Activated CD4-positive, alpha-beta T cell treated with anti-CD3 and anti-CD28 coated beads, Interleukin-2, amount 10 ng/mL, durations not matched to agents 7 days and 5 days (primary cell): Measurements from ENCODE around the gene PDPN. TPM values are rescaled to one million over a fixed set of nuclear protein-coding genes. Genes with fewer than 3 reads are reported as not detected.

Source experiments
- CTCF ChIA-PET: fragments of 350-600 bp; sonication (Branson Sonifier 250); formaldehyde crosslinking; loops from one replicate; lab custom pipeline; 2021; ENCODE audit warnings: antibody characterized with exemption; lab: Charles Lee
- POLR2A ChIA-PET: fragments of 350-600 bp; sonication (Branson Sonifier 250); formaldehyde crosslinking; loops from one replicate; lab custom pipeline; 2021; ENCODE audit warnings: antibody characterized with exemption; lab: Charles Lee
- DNase-seq: peaks from one replicate; pipeline ENCODE4 v3.0.0-alpha.2; 2020
- H3K27ac Mint-ChIP-seq: one replicate; pipeline ENCODE4 v1.8.0; 2021; ENCODE audit warnings: mild to moderate bottlenecking, moderate library complexity, mixed read lengths
- H3K27me3 Mint-ChIP-seq: one replicate; pipeline ENCODE4 v1.8.0; 2021; ENCODE audit warnings: mixed read lengths
- H3K36me3 Mint-ChIP-seq: one replicate; pipeline ENCODE4 v1.8.0; 2021; ENCODE audit warnings: low read depth, mixed read lengths
- H3K4me1 Mint-ChIP-seq: one replicate; pipeline ENCODE4 v1.8.0; 2021; ENCODE audit warnings: mixed read lengths
- H3K4me3 Mint-ChIP-seq: one replicate; pipeline ENCODE4 v1.8.0; 2021; ENCODE audit warnings: mild to moderate bottlenecking, moderate library complexity, mixed read lengths
- H3K9me3 Mint-ChIP-seq: one replicate; pipeline ENCODE4 v1.8.0; 2021; ENCODE audit warnings: mixed read lengths
- total RNA-seq, 2 experiments: library from RNA; stranded (reverse); gene quantifications; one replicate each; pipeline ENCODE4 v1.2.3, GENCODE V29; 2021

PDPN gene, protein sequence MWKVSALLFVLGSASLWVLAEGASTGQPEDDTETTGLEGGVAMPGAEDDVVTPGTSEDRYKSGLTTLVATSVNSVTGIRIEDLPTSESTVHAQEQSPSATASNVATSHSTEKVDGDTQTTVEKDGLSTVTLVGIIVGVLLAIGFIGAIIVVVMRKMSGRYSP
- not detected for total RNA-seq

DNA sequence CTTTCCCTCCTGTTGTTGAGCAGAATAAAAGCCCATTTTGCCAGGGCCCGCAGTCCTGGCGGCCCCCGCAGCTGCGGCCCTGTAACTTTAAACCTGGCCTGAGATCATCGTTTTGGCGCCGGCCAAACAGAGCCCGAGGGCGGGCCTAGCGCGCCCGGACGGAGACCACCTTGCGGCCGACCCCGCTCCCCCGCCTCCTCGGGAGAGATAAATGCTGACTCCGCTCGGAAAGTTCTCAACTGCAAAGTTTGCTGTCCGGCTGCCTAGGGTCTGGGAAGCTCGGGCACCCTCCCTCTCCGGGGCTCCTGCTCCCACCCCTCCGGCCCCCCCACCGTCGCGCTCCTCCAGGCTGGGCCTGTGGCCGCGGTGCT is at the start of gene PDPN:
TSS of gene PDPN (plus strand) at position 238 of the 371 bp plus-strand sequence. CDS start 202 bp downstream, outside the sequence.
- ChIA-PET CTCF (no interaction called here), POLR2A (no interaction called here)
- no peaks in the 10 kb centered on the region for H3K4me1 Mint-ChIP-seq
- H3K27ac Mint-ChIP-seq = no peak within 1 kb of the TSS
- H3K27me3 Mint-ChIP-seq = peaks cover 60% of the 10 kb centered on the region
- DNase-seq = no peak
- H3K36me3 Mint-ChIP-seq = no peaks in the 10 kb centered on the region
- no peaks in the 10 kb centered on the region for H3K9me3 Mint-ChIP-seq
- H3K4me3 Mint-ChIP-seq = no peak within 1 kb of the TSS

DNA sequence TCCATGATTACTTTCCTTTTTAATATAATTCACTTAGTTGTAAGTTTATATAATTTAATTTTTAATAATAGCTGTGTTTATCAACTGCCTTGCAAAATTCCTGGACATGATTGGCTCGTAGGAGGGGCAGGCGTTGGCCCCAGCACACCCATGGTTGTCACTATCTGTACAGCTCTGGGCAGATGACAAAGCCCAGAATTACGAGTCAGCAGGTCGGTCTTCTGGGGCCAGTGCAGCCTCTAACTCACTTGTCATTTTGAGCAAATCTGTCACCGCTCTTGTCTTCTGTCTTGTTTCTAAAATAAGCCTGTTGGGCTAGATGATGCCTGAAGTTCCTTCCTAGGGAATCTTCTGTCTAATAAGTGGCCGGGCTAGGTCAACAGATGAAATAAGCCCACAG is 48.4 kb upstream of the PDPN start:
- DNase-seq = no peak
- no peak overlapping the region for H3K27ac Mint-ChIP-seq
- no peaks in the 10 kb centered on the region for H3K36me3 Mint-ChIP-seq
- peaks cover 2% of the 10 kb centered on the region for H3K4me1 Mint-ChIP-seq
- ChIA-PET CTCF (no interaction called here), POLR2A (no interaction called here)
- no peaks in the 10 kb centered on the region for H3K9me3 Mint-ChIP-seq
- H3K27me3 Mint-ChIP-seq = no peaks in the 10 kb centered on the region
- H3K4me3 Mint-ChIP-seq = no peak overlapping the region

DNA sequence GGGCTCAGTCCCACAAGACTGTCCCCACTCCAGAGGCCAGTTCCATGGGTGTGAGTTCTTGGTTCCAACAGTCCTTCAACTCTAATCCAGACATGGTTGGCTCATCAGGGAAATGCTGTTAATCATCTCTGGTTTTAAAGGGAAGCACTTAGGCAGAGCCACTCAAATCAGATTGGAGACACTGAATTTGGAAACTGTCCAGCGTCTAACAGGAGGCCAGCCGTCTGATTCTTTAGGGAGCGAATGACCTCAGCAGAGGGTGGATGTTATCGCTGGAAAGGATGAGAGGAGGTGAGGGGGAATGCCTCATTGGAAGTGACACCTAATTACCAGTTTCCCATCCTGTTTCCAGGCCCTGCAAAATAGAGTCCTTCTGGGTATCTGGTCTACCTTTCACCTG is 47.1 kb upstream of the PDPN start:
- CTCF ChIA-PET = no interaction called here
- POLR2A ChIA-PET = no interaction called here
- H3K36me3 Mint-ChIP-seq = no peaks in the 10 kb centered on the region
- H3K27ac Mint-ChIP-seq = no peak overlapping the region
- DNase-seq = no peak
- no peaks in the 10 kb centered on the region for H3K4me1 Mint-ChIP-seq
- no peaks in the 10 kb centered on the region for H3K9me3 Mint-ChIP-seq
- no peaks in the 10 kb centered on the region for H3K27me3 Mint-ChIP-seq
- no peak overlapping the region for H3K4me3 Mint-ChIP-seq

DNA sequence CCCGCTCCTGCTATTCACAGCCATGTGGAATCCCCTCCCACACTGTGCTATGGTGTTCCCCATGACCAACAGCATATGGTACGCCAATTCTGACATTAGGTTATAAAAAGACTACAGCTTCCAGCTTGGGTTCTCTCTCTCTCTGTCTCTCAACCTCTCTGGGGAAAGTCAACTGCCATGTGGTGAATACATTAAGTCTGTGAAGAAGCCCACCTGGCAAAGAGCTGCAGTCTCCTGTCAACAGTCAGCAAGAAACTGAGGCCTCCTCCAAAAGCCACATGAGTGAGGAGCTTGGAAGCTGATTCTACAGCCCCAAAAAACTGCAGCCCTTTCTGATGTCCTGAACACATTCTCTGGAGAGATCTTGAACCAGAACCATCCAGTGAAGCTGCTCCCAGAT is 44.8 kb upstream of the PDPN start:
- H3K9me3 Mint-ChIP-seq = no peaks in the 10 kb centered on the region
- H3K4me1 Mint-ChIP-seq = no peaks in the 10 kb centered on the region
- ChIA-PET CTCF (no interaction called here), POLR2A (no interaction called here)
- no peak for DNase-seq
- no peak overlapping the region for H3K4me3 Mint-ChIP-seq
- no peaks in the 10 kb centered on the region for H3K27me3 Mint-ChIP-seq
- no peak overlapping the region for H3K27ac Mint-ChIP-seq
- H3K36me3 Mint-ChIP-seq = no peaks in the 10 kb centered on the region

DNA sequence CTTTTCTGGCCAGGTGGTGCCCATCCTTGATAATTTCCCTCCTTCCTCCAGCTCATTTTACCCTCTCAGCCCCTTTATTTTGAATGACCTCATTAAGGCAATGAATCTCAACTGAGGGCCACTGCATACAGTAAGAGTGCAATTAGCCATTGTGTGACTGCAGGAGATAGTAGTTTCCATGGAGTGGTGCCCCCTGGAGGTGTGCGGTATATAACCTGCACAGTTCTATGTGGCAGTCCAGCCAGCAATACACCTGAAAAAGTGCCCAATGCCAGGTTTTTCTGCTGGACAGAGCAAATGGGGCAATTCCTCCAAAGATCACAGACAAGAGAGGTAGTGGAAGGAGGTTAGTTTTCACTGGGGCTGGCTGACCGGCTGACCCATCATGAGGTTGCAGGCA is 43.9 kb upstream of the PDPN start:
- no peaks in the 10 kb centered on the region for H3K36me3 Mint-ChIP-seq
- no peaks in the 10 kb centered on the region for H3K9me3 Mint-ChIP-seq
- no peaks in the 10 kb centered on the region for H3K27me3 Mint-ChIP-seq
- H3K27ac Mint-ChIP-seq = no peak overlapping the region
- no peaks in the 10 kb centered on the region for H3K4me1 Mint-ChIP-seq
- no peak for DNase-seq
- H3K4me3 Mint-ChIP-seq = no peak overlapping the region
- ChIA-PET POLR2A (no interaction called here), CTCF (no interaction called here)

DNA sequence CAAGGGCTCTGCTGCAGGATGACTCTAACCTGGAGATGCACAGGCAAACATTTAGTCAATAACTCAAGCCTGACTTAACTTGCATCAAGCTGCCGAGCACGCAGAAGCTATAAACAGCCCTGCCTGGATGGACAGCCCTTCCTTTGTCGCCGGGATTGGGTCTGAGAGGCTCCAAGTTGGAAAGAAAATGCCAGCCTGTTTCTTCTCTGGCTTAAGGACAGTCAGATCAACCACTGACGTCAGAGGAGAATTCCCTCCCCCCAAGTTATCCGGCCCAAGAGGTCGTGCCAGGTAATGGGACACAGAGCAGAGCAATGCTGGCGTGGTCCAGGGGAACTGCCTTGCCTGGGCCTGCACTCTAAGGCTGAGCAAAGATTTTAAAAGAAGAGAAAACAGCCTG is 42.8 kb upstream of the PDPN start:
- DNase-seq = no peak
- H3K4me3 Mint-ChIP-seq = no peak overlapping the region
- H3K4me1 Mint-ChIP-seq = no peaks in the 10 kb centered on the region
- H3K36me3 Mint-ChIP-seq = no peaks in the 10 kb centered on the region
- no peaks in the 10 kb centered on the region for H3K27me3 Mint-ChIP-seq
- no peak overlapping the region for H3K27ac Mint-ChIP-seq
- POLR2A ChIA-PET = no interaction called here
- H3K9me3 Mint-ChIP-seq = no peaks in the 10 kb centered on the region
- CTCF ChIA-PET = no interaction called here

DNA sequence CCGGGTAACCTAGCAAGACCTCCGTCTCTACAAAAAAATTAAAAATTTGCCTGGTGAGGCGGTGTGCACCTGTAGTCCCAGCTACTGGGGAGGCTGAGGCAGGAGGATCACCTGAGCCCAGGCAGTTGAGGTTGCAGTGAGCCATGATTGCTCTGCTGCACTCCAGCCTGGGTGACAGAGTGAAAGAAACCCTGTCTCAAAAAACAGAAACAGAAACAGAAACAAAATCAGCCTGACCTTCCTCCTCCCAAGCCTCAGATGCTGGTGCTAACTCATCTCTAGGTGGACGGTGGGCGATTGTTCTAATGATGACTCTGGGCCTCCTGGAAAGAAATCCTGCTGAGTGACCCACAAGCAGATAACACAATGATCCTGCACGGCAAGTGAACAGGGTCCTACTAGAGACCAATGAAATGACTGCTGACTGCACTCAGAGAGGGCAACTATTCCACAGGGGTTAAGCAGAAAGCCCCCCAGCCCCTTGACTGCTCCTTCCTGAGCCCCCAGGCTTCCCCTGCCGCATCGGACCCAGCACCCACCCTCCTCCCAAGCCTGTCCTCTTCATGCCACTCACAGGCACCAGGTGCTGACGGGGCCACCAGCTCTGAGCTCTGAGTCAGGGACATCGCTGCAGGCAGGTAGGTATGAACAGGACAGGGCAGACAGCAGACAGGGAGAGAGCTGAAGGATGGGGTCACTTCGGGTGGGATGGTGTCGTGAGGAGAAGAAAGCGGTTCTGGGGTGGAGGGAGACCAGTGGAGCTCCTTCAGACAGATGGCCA is 42.0 kb upstream of the PDPN start:
- no peak overlapping the region for H3K27ac Mint-ChIP-seq
- no peaks in the 10 kb centered on the region for H3K9me3 Mint-ChIP-seq

DNA sequence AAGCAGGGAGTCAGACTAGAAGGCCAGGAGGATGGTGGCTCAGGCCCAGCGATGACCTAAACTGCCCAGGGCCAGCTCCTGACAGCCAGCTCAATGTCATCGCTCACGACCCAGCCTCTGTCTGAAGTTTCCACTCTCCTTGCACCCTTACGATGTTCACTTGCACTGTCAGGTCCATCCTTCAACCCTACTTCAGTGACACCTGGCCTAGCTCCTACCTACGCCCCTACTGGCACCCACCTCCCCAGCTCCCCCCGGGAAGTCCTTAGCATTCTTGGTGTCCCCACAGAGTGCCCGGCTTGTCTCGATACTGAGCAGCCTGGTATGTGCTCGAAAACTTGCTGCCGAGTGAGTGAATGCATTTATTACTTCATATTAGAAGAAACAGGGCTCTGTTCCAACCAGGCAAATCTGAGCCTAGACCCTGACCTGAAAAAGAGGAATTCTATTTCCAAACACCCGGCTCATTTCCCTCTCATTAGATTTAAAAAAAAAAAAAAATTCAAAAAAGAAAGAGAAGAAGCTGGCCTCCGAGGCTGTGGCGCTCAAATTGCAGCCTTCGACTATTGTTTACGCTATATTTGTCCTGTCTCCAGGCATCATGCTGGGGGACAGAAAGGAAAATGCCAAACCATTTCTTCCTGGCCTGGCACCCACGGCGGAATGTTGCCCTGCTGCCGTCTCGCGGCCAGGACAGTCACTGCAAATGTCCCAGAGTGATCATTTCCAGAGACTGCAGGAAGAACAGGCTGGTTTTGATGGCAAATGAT is 40.0 kb upstream of the PDPN start:
- no peak overlapping the region for H3K4me3 Mint-ChIP-seq
- H3K9me3 Mint-ChIP-seq = no peaks in the 10 kb centered on the region
- no peak overlapping the region for H3K27ac Mint-ChIP-seq
- no peaks in the 10 kb centered on the region for H3K27me3 Mint-ChIP-seq
- ChIA-PET CTCF (no interaction called here), POLR2A (no interaction called here)
- no peak for DNase-seq
- H3K4me1 Mint-ChIP-seq = no peaks in the 10 kb centered on the region
- no peaks in the 10 kb centered on the region for H3K36me3 Mint-ChIP-seq

More for the DNA sequence above, 42.0 kb upstream of the PDPN start:
- DNase-seq = no peak
- Mint-ChIP-seq H3K4me3 (no peak overlapping the region), H3K4me1 (no peaks in the 10 kb centered on the region), H3K36me3 (no peaks in the 10 kb centered on the region), H3K27me3 (no peaks in the 10 kb centered on the region)
- POLR2A ChIA-PET = no interaction called here
- CTCF ChIA-PET = no interaction called here

DNA sequence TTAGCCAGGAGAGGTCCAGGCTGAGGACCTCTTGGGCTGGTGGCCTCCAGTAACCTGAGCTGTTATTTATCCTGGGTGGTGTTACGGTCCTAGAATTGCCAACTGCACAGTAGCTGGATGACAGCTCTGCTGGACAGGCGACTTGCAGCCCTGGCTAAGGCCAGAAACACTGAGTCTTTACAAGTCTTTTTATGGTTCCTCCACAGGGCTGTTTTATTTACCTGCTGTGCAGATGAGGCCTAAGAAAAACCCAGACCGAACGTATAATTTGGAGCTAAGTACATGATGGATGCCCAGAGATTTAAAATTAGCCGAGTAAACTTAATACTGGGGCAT is 39.4 kb upstream of the PDPN start:
- no peak for DNase-seq
- CTCF ChIA-PET = no interaction called here
- no peak overlapping the region for H3K27ac Mint-ChIP-seq
- H3K4me1 Mint-ChIP-seq = no peaks in the 10 kb centered on the region
- H3K4me3 Mint-ChIP-seq = no peak overlapping the region
- no peaks in the 10 kb centered on the region for H3K36me3 Mint-ChIP-seq
- POLR2A ChIA-PET = no interaction called here
- H3K27me3 Mint-ChIP-seq = peaks cover 3% of the 10 kb centered on the region
- no peaks in the 10 kb centered on the region for H3K9me3 Mint-ChIP-seq

DNA sequence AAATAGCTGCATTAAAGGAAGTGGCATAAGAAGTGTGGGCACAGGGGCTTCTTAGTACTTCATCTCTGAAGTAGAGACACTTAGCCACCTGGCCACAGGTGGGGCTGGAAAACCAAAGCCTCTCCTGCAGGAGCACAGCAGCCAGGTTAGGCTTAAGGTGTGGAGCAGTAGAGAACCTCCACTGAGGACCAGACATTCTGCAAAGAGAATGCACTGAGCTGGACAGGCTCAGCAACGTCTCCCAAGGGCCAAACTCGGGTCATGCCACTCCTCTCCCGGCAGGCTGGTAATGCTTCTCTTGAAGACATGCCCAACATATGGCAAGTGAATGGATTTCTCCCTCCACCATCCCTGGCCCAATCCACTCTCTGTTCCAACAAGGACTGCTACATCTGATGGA is 36.8 kb upstream of the PDPN start:
- Mint-ChIP-seq H3K9me3 (no peaks in the 10 kb centered on the region), H3K27me3 (peaks cover 3% of the 10 kb centered on the region), H3K4me1 (no peaks in the 10 kb centered on the region), H3K36me3 (no peaks in the 10 kb centered on the region), H3K27ac (no peak overlapping the region), H3K4me3 (no peak overlapping the region)
- no peak for DNase-seq
- ChIA-PET POLR2A (no interaction called here), CTCF (interaction anchor here (0.6 kb wide), 1 partner anchor 100 kb away, joined by 5 read pairs; no protein-coding TSS in a partner anchor)

DNA sequence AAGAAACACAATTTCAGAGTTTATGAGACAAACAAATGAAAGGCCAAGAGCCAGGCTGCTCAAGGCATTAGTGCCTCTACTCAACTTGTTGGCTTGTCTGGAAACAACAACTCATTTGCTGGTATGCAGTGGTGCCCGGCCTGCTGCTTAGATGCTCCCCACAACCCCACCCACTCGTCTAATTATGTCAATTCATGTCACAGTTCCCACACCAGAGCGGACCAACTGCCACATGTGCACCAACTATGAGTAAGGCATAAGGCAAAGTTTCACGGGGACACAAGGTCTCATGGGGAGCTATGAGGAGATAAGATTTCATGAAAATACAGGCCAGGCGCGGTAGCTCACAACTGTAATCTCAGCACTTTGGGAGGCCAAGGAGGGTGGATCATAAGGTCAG is 35.4 kb upstream of the PDPN start:
- CTCF ChIA-PET = no interaction called here
- Mint-ChIP-seq H3K27ac (no peak overlapping the region), H3K9me3 (no peaks in the 10 kb centered on the region), H3K27me3 (peaks cover 3% of the 10 kb centered on the region), H3K4me1 (no peaks in the 10 kb centered on the region), H3K4me3 (no peak overlapping the region), H3K36me3 (no peaks in the 10 kb centered on the region)
- no peak for DNase-seq
- POLR2A ChIA-PET = no interaction called here

DNA sequence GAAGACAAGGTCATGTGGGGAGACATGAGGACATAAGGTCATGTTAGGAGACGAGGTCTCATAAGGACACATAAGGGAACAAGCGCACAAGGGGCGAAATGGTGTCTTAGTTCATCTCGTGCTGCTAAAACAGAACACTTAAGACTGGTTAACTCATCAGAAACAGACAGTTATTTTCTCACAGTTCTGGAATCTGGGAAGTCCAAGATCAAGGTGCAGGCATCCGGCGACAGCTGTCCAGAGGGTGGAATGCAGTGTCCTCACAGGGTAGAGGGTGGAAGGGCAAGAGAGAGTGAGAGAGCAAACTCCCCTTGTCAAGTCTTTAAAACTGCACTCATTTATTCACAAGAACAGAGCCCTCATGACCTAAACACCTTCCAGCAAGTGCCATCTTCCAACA is 34.6 kb upstream of the PDPN start:
- Mint-ChIP-seq H3K27me3 (peaks cover 3% of the 10 kb centered on the region), H3K36me3 (no peaks in the 10 kb centered on the region), H3K4me3 (no peak overlapping the region), H3K9me3 (no peaks in the 10 kb centered on the region), H3K4me1 (no peaks in the 10 kb centered on the region), H3K27ac (no peak overlapping the region)
- CTCF ChIA-PET = interaction anchor here (0.6 kb wide), 1 partner anchor 101 kb away, joined by 3 read pairs; no protein-coding TSS in a partner anchor
- POLR2A ChIA-PET = no interaction called here
- DNase-seq = no peak

DNA sequence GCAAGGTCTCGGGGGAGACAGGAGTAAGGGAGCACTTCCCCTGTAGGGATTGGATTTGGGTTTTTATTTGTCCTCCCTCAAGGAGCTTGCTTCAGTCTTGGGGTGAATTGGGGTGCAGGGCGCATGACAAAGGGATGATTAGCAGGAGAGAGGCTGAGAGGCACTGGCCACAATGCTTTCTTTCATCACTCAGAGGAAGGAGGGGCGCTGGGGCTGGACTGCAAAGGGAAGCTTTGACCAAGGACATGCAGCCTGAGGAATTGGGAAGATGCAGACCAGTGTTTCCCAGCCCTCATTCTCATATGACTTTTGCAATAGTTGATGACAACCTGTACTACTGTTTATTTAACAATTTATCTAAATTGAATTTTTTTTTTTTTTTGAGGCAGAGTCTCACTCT is 34.1 kb upstream of the PDPN start:
- Mint-ChIP-seq H3K4me1 (no peaks in the 10 kb centered on the region), H3K27me3 (peaks cover 3% of the 10 kb centered on the region), H3K4me3 (no peak overlapping the region), H3K36me3 (no peaks in the 10 kb centered on the region), H3K27ac (no peak overlapping the region), H3K9me3 (no peaks in the 10 kb centered on the region)
- ChIA-PET POLR2A (no interaction called here), CTCF (interaction anchor here (0.6 to 0.7 kb wide), 3 partner anchors 18 to 101 kb away, joined by 3 to 4 read pairs (median 3); no protein-coding TSS in a partner anchor)
- DNase-seq = no peak
